GM12878 (cell line): ENCODE results near the gene TIAM1.

Experiments used
- CHD2 ChIP-seq: IDR thresholded peaks from 2 replicates; pipeline ENCODE4 v1.6.1; 2011; ENCODE audit warnings: low read depth, low read length, improper control_type of control experiment, borderline replicate concordance
- EP300 ChIP-seq, 2 experiments: fragments of 150-350 bp in 1 of 2; IDR thresholded peaks; 2 replicates each; pipeline ENCODE4 v1.6.1; 2011 to 2012; ENCODE audit warnings: low read depth in 2 of 2, low read length in 2 of 2, borderline replicate concordance in 1 of 2, improper control_type of control experiment in 1 of 2, inconsistent platforms in 1 of 2; ENCODE audit not compliant: control insufficient read depth in 1 of 2
- JUND ChIP-seq: IDR thresholded peaks from 2 replicates; pipeline ENCODE4 v1.6.1; 2012; ENCODE audit warnings: low read depth, mild to moderate bottlenecking, low read length, improper control_type of control experiment, moderate library complexity
- MTA3 ChIP-seq: IDR thresholded peaks from 2 replicates; pipeline ENCODE4 v1.6.1; 2012; ENCODE audit warnings: low read length, inconsistent platforms, borderline replicate concordance
- MXI1 ChIP-seq: fragments of 150-350 bp; IDR thresholded peaks from 2 replicates; pipeline ENCODE4 v1.6.1; 2011; ENCODE audit warnings: low read depth, mild to moderate bottlenecking, inconsistent platforms, low read length, improper control_type of control experiment
- POLR2AphosphoS2 ChIP-seq: IDR thresholded peaks from 2 replicates; pipeline ENCODE4 v1.6.1; 2011; ENCODE audit warnings: low read depth, mild to moderate bottlenecking, low read length, improper control_type of control experiment, moderate library complexity
- POU2F2 ChIP-seq: IDR thresholded peaks from 3 replicates; pipeline ENCODE4 v1.6.1; 2011; ENCODE audit warnings: low read depth, mild to moderate bottlenecking, low read length, borderline replicate concordance
- RCOR1 ChIP-seq: conservative IDR thresholded peaks from 2 replicates; pipeline ENCODE4 v1.6.1; 2012; ENCODE audit warnings: low read depth, low read length, improper control_type of control experiment
- ZZZ3 ChIP-seq: IDR thresholded peaks from 2 replicates; pipeline ENCODE4 v1.6.1; 2011; ENCODE audit warnings: low read depth; ENCODE audit not compliant: control insufficient read depth, insufficient read length
- TF ChIP-seq, protein P1 (sequence below): fragments of 450-650 bp; IDR thresholded peaks from 2 replicates; pipeline ENCODE4 v1.6.1; 2017; ENCODE audit warnings: mild to moderate bottlenecking
- TF ChIP-seq, protein P2 (sequence below): IDR thresholded peaks from 2 replicates; pipeline ENCODE4 v1.6.1; 2012; ENCODE audit warnings: low read length, inconsistent platforms
- TF ChIP-seq, protein P3 (sequence below): IDR thresholded peaks from 2 replicates; pipeline ENCODE4 v1.6.1; 2012; ENCODE audit warnings: low read depth, low read length, improper control_type of control experiment
- TF ChIP-seq, protein P4 (sequence below): IDR thresholded peaks from 2 replicates; pipeline ENCODE4 v1.6.1; 2011; ENCODE audit warnings: mild to moderate bottlenecking, low read depth, low read length, moderate library complexity; ENCODE audit not compliant: insufficient replicate concordance

DNA sequence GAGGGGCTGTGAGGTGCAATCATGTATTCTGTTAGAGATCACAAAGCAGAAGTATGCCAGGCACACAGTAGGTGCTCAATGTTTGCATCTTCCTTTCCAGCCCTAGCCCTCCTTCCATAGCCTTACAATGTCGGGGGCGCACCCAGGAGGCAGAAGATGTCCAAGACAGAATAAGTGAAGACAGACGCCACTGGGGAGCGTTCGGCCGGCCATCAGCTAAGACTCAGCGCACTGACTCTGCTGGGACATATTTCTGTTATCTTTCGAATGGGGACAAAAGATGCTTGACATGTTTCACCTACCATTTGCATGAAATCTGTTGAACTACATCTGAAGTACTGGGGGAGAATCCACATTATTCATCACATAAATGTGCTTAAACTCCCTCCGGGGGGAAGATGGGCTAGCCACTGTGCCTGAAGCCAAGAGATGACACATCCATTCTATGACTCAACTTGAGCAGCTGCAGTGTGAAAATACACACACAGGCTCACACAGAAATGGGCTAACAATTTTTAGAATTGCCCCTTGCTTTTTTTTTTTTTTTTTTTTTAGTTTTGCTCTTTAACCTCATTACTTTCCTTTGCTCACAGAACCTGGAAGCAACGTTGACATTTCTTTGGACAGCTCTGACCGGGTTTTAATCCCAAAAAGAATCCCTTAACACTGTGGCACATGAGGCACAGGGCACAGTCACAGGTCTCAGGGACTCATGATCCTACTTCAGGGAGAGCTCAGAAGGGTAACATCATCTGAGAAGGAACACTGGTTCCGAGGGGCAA, 7.9 kb downstream of the TIAM1 start:
- TF ChIP-seq, protein P1, sequence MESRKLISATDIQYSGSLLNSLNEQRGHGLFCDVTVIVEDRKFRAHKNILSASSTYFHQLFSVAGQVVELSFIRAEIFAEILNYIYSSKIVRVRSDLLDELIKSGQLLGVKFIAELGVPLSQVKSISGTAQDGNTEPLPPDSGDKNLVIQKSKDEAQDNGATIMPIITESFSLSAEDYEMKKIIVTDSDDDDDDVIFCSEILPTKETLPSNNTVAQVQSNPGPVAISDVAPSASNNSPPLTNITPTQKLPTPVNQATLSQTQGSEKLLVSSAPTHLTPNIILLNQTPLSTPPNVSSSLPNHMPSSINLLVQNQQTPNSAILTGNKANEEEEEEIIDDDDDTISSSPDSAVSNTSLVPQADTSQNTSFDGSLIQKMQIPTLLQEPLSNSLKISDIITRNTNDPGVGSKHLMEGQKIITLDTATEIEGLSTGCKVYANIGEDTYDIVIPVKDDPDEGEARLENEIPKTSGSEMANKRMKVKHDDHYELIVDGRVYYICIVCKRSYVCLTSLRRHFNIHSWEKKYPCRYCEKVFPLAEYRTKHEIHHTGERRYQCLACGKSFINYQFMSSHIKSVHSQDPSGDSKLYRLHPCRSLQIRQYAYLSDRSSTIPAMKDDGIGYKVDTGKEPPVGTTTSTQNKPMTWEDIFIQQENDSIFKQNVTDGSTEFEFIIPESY: no peak
- TF ChIP-seq, protein P2, sequence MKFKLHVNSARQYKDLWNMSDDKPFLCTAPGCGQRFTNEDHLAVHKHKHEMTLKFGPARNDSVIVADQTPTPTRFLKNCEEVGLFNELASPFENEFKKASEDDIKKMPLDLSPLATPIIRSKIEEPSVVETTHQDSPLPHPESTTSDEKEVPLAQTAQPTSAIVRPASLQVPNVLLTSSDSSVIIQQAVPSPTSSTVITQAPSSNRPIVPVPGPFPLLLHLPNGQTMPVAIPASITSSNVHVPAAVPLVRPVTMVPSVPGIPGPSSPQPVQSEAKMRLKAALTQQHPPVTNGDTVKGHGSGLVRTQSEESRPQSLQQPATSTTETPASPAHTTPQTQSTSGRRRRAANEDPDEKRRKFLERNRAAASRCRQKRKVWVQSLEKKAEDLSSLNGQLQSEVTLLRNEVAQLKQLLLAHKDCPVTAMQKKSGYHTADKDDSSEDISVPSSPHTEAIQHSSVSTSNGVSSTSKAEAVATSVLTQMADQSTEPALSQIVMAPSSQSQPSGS: no peak
- TF ChIP-seq EP300 (IDR thresholded peaks at IDR 0.05; ENCODE audit: borderline replicate concordance in 1 of 2, control insufficient read depth in 1 of 2, low read depth in 2 of 2, low read length in 2 of 2): no peak
- TF ChIP-seq, protein P3, sequence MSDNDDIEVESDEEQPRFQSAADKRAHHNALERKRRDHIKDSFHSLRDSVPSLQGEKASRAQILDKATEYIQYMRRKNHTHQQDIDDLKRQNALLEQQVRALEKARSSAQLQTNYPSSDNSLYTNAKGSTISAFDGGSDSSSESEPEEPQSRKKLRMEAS: no peak
- TF ChIP-seq RCOR1: no peak
- TF ChIP-seq ZZZ3: no peak
- no peak for TF ChIP-seq MTA3
- TF ChIP-seq JUND: no peak
- TF ChIP-seq MXI1: no peak
- no peak for TF ChIP-seq CHD2
- TF ChIP-seq, protein P4, sequence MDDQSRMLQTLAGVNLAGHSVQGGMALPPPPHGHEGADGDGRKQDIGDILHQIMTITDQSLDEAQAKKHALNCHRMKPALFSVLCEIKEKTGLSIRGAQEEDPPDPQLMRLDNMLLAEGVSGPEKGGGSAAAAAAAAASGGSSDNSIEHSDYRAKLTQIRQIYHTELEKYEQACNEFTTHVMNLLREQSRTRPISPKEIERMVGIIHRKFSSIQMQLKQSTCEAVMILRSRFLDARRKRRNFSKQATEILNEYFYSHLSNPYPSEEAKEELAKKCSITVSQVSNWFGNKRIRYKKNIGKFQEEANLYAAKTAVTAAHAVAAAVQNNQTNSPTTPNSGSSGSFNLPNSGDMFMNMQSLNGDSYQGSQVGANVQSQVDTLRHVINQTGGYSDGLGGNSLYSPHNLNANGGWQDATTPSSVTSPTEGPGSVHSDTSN: no peak
- no peak for TF ChIP-seq POLR2AphosphoS2
- TF ChIP-seq POU2F2: no peak
